Mesendoderm (in vitro differentiated cells): ENCODE measurements around the gene HADHA.

Experiments used
- DNase-seq: peaks from one replicate; pipeline ENCODE4 v3.0.0; 2013
- H2AK5ac ChIP-seq: 2 replicates; pipeline ENCODE4 v1.6.1; 2013; ENCODE audit warnings: low read length, inconsistent platforms
- H2BK120ac ChIP-seq: 2 replicates; pipeline ENCODE4 v1.6.1; 2013; ENCODE audit warnings: low read depth, mild to moderate bottlenecking, low read length, moderate library complexity, mixed read lengths
- H2BK15ac ChIP-seq: replicated peaks from 2 replicates; pipeline ENCODE4 v1.6.1; 2013; ENCODE audit warnings: low read depth, mild to moderate bottlenecking, moderate library complexity
- H2BK5ac ChIP-seq: 2 replicates; pipeline ENCODE4 v1.6.1; 2013; ENCODE audit warnings: low read length, inconsistent platforms
- H3K18ac ChIP-seq: 2 replicates; pipeline ENCODE4 v1.6.1; 2013; ENCODE audit warnings: mild to moderate bottlenecking, low read length, mixed read lengths
- H3K23ac ChIP-seq: one replicate; pipeline ENCODE4 v1.6.1; 2013; ENCODE audit warnings: low read length
- H3K27ac ChIP-seq: 2 replicates; pipeline ENCODE4 v1.5.1; 2013; ENCODE audit warnings: low read depth, mild to moderate bottlenecking, inconsistent platforms, low read length, moderate library complexity
- H3K27me3 ChIP-seq: 2 replicates; pipeline ENCODE4 v1.6.1; 2013; ENCODE audit warnings: low read length, control low read depth, mild to moderate bottlenecking, inconsistent platforms; ENCODE audit not compliant: insufficient read depth, poor library complexity
- H3K36me3 ChIP-seq: 2 replicates; pipeline ENCODE4 v1.6.1; 2013; ENCODE audit warnings: low read length, inconsistent platforms; ENCODE audit not compliant: control insufficient read depth, insufficient read depth
- H3K4ac ChIP-seq: one replicate; pipeline ENCODE4 v1.6.1; 2013; ENCODE audit warnings: low read depth, mild to moderate bottlenecking, low read length, moderate library complexity
- H3K4me1 ChIP-seq: 2 replicates; pipeline ENCODE4 v1.6.1; 2013; ENCODE audit warnings: low read depth, low read length, inconsistent platforms; ENCODE audit not compliant: control insufficient read depth
- H3K4me2 ChIP-seq: 2 replicates; pipeline ENCODE4 v1.6.1; 2013; ENCODE audit warnings: low read length
- H3K4me3 ChIP-seq: 2 replicates; pipeline ENCODE4 v1.5.1; 2013; ENCODE audit warnings: mild to moderate bottlenecking, low read length
- H3K56ac ChIP-seq: one replicate; pipeline ENCODE4 v1.6.1; 2013; ENCODE audit warnings: low read length
- H3K79me1 ChIP-seq: 2 replicates; pipeline ENCODE4 v1.6.1; 2013; ENCODE audit warnings: low read length, inconsistent platforms
- H3K79me2 ChIP-seq: 2 replicates; pipeline ENCODE4 v1.6.1; 2013; ENCODE audit warnings: mild to moderate bottlenecking, low read length; ENCODE audit not compliant: control insufficient read depth, insufficient read depth
- H3K9ac ChIP-seq: 2 replicates; pipeline ENCODE4 v1.6.1; 2013; ENCODE audit warnings: low read length, inconsistent platforms
- H4K5ac ChIP-seq: one replicate; pipeline ENCODE4 v1.6.1; 2013; ENCODE audit warnings: low read length
- H4K8ac ChIP-seq: one replicate; pipeline ENCODE4 v1.6.1; 2013; ENCODE audit warnings: low read depth, mild to moderate bottlenecking, control low read depth, low read length, moderate library complexity
- WGBS: extraction: QIAGEN DNeasy Blood & Tissue Kit; methylation state at CpG from one replicate; pipeline ENCODE4 v1.1.7; 2013; ENCODE audit warnings: low lambda C conversion rate, missing lambda C conversion rate; ENCODE audit not compliant: insufficient coverage; ENCODE audit errors: extremely low coverage; 5-methylcytosine and 5-hydroxymethylcytosine counted together

HADHA gene

GRCh38 chr2:26283606-26284005 is 39.2 kb upstream of the HADHA start:
- no peak overlapping the region for H4K8ac ChIP-seq
- H3K18ac ChIP-seq: no peak overlapping the region
- WGBS: no CpG with 5 or more reads among the region's 2 CpGs
- no peaks in the 10 kb centered on the region for H3K79me1 ChIP-seq
- no peak for DNase-seq
- H3K4me1 ChIP-seq: no peaks in the 10 kb centered on the region
- no peak overlapping the region for H3K56ac ChIP-seq
- H3K4me2 ChIP-seq: no peak overlapping the region
- no peak overlapping the region for H3K4me3 ChIP-seq
- no peak overlapping the region for H2BK15ac ChIP-seq
- no peak overlapping the region for H2AK5ac ChIP-seq
- H3K27me3 ChIP-seq: no peaks in the 10 kb centered on the region
- no peak overlapping the region for H3K23ac ChIP-seq
- H2BK120ac ChIP-seq: no peak overlapping the region
- no peak overlapping the region for H4K5ac ChIP-seq
- no peaks in the 10 kb centered on the region for H3K79me2 ChIP-seq
- H2BK5ac ChIP-seq: no peak overlapping the region
- H3K9ac ChIP-seq: no peak overlapping the region
- H3K4ac ChIP-seq: no peak overlapping the region
- H3K27ac ChIP-seq: no peak overlapping the region
- H3K36me3 ChIP-seq: peaks cover 4% of the 10 kb centered on the region

DNA sequence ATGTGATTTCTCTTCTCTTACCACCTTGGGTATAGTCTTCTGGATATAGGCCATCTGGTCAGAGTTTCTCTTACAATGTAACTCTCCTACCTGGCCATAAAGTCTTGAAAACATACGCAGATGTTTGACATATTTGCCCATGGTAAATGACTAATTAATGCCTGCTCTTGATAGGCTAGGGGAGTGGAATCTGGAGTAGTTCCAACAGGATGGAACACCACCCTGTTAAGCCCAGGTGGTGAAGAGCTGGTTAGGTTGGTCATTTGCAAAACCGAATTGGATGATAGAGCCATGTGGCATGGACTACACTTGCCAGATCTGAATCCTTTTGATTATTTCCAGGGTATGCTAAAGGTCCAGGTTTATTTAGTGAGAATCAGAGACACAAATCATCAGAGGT is 36.8 kb upstream of the HADHA start:
- Histone ChIP-seq H3K36me3 (peaks cover 4% of the 10 kb centered on the region), H3K27ac (no peak overlapping the region), H3K4ac (no peak overlapping the region), H4K5ac (no peak overlapping the region), H3K4me1 (no peaks in the 10 kb centered on the region), H4K8ac (no peak overlapping the region), H3K4me3 (no peak overlapping the region), H3K18ac (no peak overlapping the region), H2AK5ac (no peak overlapping the region), H3K9ac (no peak overlapping the region), H2BK5ac (no peak overlapping the region), H3K27me3 (no peaks in the 10 kb centered on the region), H3K79me1 (no peaks in the 10 kb centered on the region), H2BK15ac (no peak overlapping the region), H3K79me2 (no peaks in the 10 kb centered on the region), H3K4me2 (no peak overlapping the region), H2BK120ac (no peak overlapping the region), H3K23ac (no peak overlapping the region), H3K56ac (no peak overlapping the region)
- no peak for DNase-seq
- no CpG with 5 or more reads among the region's 2 CpGs for WGBS

DNA sequence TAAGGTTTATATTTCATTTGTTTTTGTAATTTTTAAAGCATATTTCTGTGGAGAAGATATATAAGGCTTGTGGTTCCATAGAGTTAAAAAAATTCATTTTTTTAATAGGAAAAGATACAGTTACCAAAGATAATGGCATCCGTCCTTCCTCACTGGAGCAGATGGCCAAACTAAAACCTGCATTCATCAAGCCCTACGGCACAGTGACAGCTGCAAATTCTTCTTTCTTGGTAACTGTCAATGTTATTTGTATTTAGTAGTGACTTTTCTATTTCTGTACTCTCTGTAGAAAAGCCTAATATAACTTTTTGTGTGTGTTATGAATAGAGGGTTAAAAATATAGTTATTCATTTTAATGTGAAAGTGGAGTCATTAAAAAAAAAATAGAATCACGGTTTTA is 35.5 kb upstream of the HADHA start:
- no CpG with 5 or more reads among the region's 3 CpGs for WGBS
- Histone ChIP-seq H2AK5ac (no peak overlapping the region), H4K8ac (no peak overlapping the region), H3K4me1 (no peaks in the 10 kb centered on the region), H3K9ac (no peak overlapping the region), H3K27me3 (no peaks in the 10 kb centered on the region), H2BK5ac (no peak overlapping the region), H3K23ac (no peak overlapping the region), H3K79me2 (no peaks in the 10 kb centered on the region), H4K5ac (no peak overlapping the region), H2BK120ac (no peak overlapping the region), H3K4me2 (no peak overlapping the region), H3K79me1 (no peaks in the 10 kb centered on the region), H3K4me3 (no peak overlapping the region), H3K56ac (no peak overlapping the region), H3K18ac (no peak overlapping the region), H3K4ac (no peak overlapping the region), H3K27ac (no peak overlapping the region), H3K36me3 (peaks cover 4% of the 10 kb centered on the region), H2BK15ac (no peak overlapping the region)
- no peak for DNase-seq

DNA sequence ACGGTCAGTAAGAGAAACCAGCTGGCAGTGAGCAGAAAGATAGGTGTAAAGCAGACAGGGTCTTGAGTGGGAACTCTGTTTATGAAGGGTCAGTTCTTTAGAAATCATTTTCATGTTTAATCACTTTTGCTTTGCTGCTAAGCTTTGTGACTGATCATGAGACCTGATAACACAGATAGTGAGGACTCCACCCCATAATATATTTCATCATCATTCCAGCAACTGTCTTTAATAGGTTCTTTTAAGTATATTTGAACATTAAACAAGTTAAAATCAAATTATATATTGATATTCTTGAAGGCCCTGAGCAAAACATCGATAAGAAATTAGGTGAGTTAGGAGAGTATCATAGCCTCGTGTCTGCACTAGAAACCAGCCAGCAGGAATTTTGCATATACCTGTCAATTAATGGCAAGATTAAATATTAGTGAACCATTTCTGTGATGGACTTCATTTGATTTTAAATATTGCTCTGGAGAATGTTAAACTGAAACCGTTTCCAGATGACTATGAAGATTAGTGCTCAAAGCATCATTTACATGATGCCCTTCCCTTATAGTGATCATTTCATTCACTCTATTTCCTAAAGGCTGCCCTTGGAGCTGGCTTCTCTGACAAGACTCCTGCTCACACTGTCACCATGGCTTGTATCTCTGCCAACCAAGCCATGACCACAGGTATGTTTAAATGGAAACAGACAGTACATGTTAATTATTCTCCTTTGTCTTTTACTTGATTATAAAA is 32.2 kb upstream of the HADHA start:
- H3K9ac ChIP-seq: no peak overlapping the region

DNA sequence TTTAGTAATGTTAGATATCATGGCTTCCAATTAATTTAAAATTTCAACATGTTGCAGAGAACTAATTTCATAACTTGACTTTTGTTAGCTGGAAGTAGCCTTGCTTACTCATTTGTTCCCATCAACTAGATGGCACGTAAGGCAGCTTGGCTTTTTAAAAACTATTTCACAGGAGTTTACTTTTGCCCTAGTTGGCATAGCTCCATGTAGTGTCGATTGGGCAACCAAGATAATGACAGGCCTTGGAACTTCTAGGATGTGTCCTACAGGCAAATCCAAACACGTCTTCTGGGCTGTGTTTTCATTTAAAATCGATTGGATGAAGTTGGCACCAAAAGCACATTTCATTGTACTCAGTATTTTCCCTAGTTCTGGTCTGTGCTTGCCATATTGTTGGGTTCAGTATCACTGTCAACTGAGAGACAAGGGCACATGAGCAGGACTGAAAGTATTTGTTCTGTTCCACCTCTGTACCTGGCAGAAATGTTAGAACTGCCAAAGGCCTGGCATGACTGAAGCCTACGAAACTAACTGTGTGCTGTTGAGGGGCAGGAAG is 29.7 kb upstream of the HADHA start:
- H2BK5ac ChIP-seq: no peak overlapping the region
- H3K79me1 ChIP-seq: no peaks in the 10 kb centered on the region
- H3K36me3 ChIP-seq: peaks cover 2% of the 10 kb centered on the region
- DNase-seq: no peak
- H3K56ac ChIP-seq: no peak overlapping the region
- no peak overlapping the region for H3K4me2 ChIP-seq
- no peak overlapping the region for H3K9ac ChIP-seq
- H3K79me2 ChIP-seq: no peaks in the 10 kb centered on the region
- no peak overlapping the region for H2BK120ac ChIP-seq
- H3K4ac ChIP-seq: no peak overlapping the region
- no peak overlapping the region for H3K23ac ChIP-seq
- no peak overlapping the region for H3K27ac ChIP-seq
- H3K4me1 ChIP-seq: no peaks in the 10 kb centered on the region
- H2AK5ac ChIP-seq: no peak overlapping the region
- H3K27me3 ChIP-seq: no peaks in the 10 kb centered on the region
- no peak overlapping the region for H4K5ac ChIP-seq
- H3K18ac ChIP-seq: no peak overlapping the region
- H3K4me3 ChIP-seq: no peak overlapping the region
- no peak overlapping the region for H4K8ac ChIP-seq
- WGBS: no CpG with 5 or more reads among the region's 5 CpGs
- H2BK15ac ChIP-seq: no peak overlapping the region

More for the DNA sequence above, 32.2 kb upstream of the HADHA start:
- no peak for DNase-seq
- Histone ChIP-seq H3K79me2 (no peaks in the 10 kb centered on the region), H3K27me3 (no peaks in the 10 kb centered on the region), H3K4me2 (no peak overlapping the region), H3K23ac (no peak overlapping the region), H3K4me3 (no peak overlapping the region), H3K27ac (no peak overlapping the region), H2BK15ac (no peak overlapping the region), H2BK120ac (no peak overlapping the region), H3K4me1 (no peaks in the 10 kb centered on the region), H3K56ac (no peak overlapping the region), H2BK5ac (no peak overlapping the region), H3K36me3 (peaks cover 4% of the 10 kb centered on the region), H4K8ac (no peak overlapping the region), H3K4ac (no peak overlapping the region), H3K79me1 (no peaks in the 10 kb centered on the region), H3K18ac (no peak overlapping the region), H4K5ac (no peak overlapping the region), H2AK5ac (no peak overlapping the region)
- no CpG with 5 or more reads among the region's 4 CpGs for WGBS

DNA sequence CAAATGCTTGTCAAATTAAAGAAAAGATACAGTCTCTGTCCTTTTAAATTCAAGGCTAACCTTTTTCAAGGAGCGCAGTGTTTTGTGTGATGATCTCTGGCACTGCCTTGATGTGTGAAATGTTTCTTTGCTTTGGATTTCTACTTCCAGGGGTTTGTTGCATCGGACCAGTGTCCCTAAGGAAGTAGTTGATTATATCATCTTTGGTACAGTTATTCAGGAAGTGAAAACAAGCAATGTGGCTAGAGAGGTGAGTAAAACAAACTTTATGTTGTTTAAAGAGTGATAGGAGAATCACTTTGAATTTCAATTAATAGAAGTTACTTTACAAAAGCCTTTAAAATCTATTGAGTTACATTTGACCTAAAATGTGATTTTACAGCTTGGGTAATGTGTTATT is 29.1 kb upstream of the HADHA start:
- H3K18ac ChIP-seq: no peak overlapping the region
- H3K4me3 ChIP-seq: no peak overlapping the region
- H3K36me3 ChIP-seq: no peaks in the 10 kb centered on the region
- no peak overlapping the region for H2BK120ac ChIP-seq
- H3K79me1 ChIP-seq: no peaks in the 10 kb centered on the region
- H3K27me3 ChIP-seq: no peaks in the 10 kb centered on the region
- no peak overlapping the region for H2BK5ac ChIP-seq
- DNase-seq: no peak
- H3K9ac ChIP-seq: no peak overlapping the region
- no peak overlapping the region for H3K27ac ChIP-seq
- H4K5ac ChIP-seq: no peak overlapping the region
- no peak overlapping the region for H3K23ac ChIP-seq
- WGBS: no CpG with 5 or more reads among the region's 2 CpGs
- H3K4me2 ChIP-seq: no peak overlapping the region
- no peak overlapping the region for H2AK5ac ChIP-seq
- no peak overlapping the region for H2BK15ac ChIP-seq
- H3K56ac ChIP-seq: no peak overlapping the region
- H3K79me2 ChIP-seq: no peaks in the 10 kb centered on the region
- peak overlapping the region; percentile 56 for H4K8ac ChIP-seq
- H3K4me1 ChIP-seq: no peaks in the 10 kb centered on the region
- H3K4ac ChIP-seq: no peak overlapping the region
